RWPE1 (cell line): ENCODE measurements around the gene PLEKHD1.
A peak's percentile ranks its signal among the peaks of the same experiment; 100 is the strongest.
"Not testable (repeated sequence)": the region's sequence is repeated elsewhere in the genome, so short reads cannot be mapped to it uniquely, and the experiment has no call there.

ENCODE experiments used
- CTCF ChIA-PET: fragments of 350-600 bp; sonication (Branson Sonifier 250); formaldehyde crosslinking; extraction: SDS; loops from one replicate; lab custom pipeline; 2021; lab: Yijun Ruan, JAX
- POLR2A ChIA-PET: fragments of 400-600 bp; formaldehyde crosslinking; extraction: SDS; loops from one replicate; lab custom pipeline; 2020; ENCODE audit warnings: antibody characterized with exemption; ENCODE audit not compliant: low non-redundant PET; lab: Yijun Ruan, JAX
- DNase-seq: peaks from one replicate; pipeline ENCODE4 v3.0.0; 2012; ENCODE audit warnings: low spot score
- H3K27ac ChIP-seq: fragments of 450-650 bp; 2 replicates; pipeline ENCODE4 v1.5.1; 2017
- CTCF ChIP-seq: fragments of 450-650 bp; conservative IDR thresholded peaks from 2 replicates; pipeline ENCODE4 v1.5.1; 2017; ENCODE audit warnings: low read depth, mild to moderate bottlenecking

Gene PLEKHD1

DNA sequence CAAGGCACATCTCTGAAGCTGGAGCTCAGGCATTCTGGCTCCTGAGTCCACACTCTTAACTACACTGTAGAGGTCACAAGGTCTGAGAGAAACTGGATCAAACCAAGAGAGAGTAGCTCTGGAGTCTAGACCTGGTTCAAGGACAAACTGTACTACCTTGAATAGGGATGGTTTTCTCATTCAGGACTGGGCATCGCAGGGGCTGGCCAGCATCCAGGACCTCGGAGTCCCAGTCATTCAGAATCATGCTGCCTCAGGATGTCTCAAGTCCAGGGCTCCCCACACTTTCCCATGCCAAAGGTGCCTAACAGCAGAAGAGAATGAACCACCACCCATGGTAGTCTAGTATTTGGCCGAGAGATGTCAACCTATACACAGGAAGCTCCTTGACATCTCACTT lies 13.1 kb upstream of the PLEKHD1 start:
- no peak for DNase-seq
- ChIA-PET POLR2A (no interaction called here), CTCF (no interaction called here)
- H3K27ac ChIP-seq, result no peak overlapping the region
- no peak for TF ChIP-seq CTCF

DNA sequence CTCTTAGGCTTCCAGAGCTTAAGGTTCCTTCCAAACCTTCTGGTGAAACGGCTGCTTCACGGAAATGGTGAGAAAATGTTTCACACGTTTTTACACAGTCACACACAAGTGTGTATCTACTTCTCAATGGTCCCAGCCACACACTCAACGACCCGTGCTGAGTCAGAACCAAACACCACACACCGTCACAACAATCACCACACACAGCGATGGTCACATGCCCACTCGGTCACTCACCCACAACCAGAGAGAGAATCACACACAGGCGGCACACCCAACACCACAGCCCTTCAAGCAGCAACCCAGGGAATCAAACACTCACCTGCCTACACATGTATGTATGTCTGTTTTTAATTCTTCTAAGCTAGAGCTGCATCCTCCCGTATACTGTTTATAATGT lies 12.6 kb upstream of the PLEKHD1 start:
- CTCF ChIA-PET, result no interaction called here
- H3K27ac ChIP-seq, result no peak overlapping the region
- no peak for DNase-seq
- no peak for TF ChIP-seq CTCF
- POLR2A ChIA-PET, result no interaction called here

DNA sequence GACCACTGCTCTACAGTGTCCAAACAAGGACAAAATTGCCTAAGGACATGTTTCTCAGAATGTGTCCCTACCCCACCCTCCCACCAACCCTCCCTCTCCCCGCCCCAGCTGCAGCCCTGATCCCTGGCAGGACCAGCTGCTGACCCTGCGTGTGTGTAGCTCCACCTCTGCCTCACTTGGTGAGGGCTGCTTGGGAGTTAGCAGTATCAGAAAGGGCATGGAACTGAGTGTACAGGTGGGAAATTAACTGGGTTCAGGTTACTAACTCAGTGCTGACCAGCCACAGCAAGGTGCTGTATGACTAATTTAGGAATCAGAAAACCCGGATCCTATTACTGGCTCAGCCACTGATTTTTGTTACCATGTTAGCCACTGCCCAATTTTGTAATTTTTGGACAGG lies 11.3 kb upstream of the PLEKHD1 start:
- no peak for TF ChIP-seq CTCF
- no peak overlapping the region for H3K27ac ChIP-seq
- DNase-seq, result no peak
- CTCF ChIA-PET, result interaction anchor here (0.5 to 1.0 kb wide), 3 partner anchors 13 to 307 kb away, joined by 3 to 5 read pairs (median 3); no protein-coding TSS in a partner anchor
- POLR2A ChIA-PET, result no interaction called here

DNA sequence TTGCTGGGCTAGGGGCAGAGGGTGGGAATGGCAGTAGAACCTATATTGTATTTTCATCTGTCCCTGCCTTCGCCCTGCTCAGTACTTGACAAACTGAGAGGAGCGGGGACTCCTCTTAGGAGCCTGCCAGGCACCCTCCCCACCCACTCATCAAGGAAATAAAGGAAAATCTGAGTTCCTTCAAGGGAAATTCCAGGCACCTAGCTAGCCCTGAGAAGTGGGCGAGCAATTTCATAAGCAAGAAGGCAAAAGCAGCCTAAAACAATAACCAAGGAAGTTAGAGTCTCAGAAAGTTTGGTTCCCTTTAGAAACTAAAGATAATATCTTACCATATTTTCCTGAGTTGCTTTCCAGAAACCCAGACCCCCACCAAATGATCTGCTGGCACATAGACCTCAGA lies 10.6 kb upstream of the PLEKHD1 start:
- POLR2A ChIA-PET, result no interaction called here
- no peak for DNase-seq
- no peak overlapping the region for H3K27ac ChIP-seq
- TF ChIP-seq CTCF, result no peak
- CTCF ChIA-PET, result interaction anchor here (0.6 to 1.0 kb wide), 2 partner anchors 14 to 28 kb away, joined by 3 read pairs; no protein-coding TSS in a partner anchor

DNA sequence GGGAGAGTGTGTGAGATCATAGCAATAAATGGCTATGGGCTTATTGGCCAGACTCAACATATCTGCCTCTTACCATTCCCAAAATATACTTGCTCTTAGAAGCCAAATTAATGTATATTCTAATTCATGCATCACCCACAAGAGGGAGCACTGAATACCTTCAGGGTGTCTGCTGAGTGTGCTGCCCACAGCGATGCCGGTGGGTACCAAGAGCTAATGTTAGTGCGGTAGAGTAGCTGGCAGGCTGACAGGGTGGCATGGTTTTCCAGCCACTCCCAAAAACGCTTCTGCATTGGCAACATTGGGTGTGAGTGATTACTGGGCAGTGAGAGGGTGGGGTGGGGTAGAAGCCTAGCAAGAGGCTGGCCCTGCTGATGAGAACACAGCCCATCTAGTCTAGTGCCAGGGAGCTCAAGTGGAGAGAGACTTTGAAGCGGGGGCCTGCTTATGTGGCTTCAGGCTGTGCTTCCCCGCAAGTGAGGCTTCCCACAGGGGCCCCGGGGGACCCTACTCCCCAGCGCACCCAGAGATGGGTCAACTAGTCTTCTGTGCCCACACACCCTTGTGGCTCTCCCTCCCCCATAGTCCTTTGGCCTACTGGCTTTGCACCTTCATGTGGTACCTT lies 9.2 kb upstream of the PLEKHD1 start:
- DNase-seq, result peak; percentile 25
- CTCF ChIA-PET, result interaction anchor here (0.5 to 2.0 kb wide), 2 partner anchors 12 to 126 kb away, joined by 3 to 7 read pairs; no protein-coding TSS in a partner anchor
- no peak overlapping the region for H3K27ac ChIP-seq
- TF ChIP-seq CTCF, result peak; percentile 23; the same call in 1 of the 2 replicates
- POLR2A ChIA-PET, result no interaction called here

GRCh38 chr14:69476824-69477450 lies 7.6 kb upstream of the PLEKHD1 start:
- CTCF ChIA-PET, result interaction anchor here (0.6 to 2.0 kb wide), 7 partner anchors 10 to 345 kb away, joined by 3 to 7 read pairs (median 3); no protein-coding TSS in a partner anchor
- DNase-seq, POLR2A ChIA-PET, H3K27ac ChIP-seq: not testable (repeated sequence)

DNA sequence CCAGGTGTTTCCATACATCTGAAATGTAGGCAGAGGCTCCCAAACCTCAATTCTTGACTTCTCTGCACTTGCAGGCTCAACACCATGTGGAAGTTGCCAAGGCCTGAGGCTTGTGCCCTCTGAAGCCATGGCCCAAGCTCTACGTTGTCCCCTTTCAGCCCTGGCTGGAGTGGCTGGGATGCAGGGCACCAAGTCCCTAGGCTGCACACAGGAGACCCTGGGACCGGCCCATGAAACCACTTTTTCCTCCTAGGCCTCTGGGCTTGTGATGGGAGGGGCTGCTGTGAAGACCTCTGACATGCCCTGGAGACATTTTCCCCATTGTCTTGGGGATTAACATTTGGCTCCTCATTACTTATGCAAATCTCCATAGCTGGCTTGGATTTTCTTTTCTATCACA lies 6.5 kb upstream of the PLEKHD1 start:
- POLR2A ChIA-PET, DNase-seq, CTCF ChIA-PET, H3K27ac ChIP-seq: not testable (repeated sequence)
